HG02678 (cell line): ENCODE data around the gene EMP1.

Experiments
- ATAC-seq: cut with Tn5 transposase; IDR thresholded peaks from one replicate; pipeline ENCODE4 v1.9.1; 2021; ENCODE audit warnings: mild to moderate bottlenecking, moderate library complexity; ENCODE audit not compliant: unreplicated experiment

EMP1 gene

DNA sequence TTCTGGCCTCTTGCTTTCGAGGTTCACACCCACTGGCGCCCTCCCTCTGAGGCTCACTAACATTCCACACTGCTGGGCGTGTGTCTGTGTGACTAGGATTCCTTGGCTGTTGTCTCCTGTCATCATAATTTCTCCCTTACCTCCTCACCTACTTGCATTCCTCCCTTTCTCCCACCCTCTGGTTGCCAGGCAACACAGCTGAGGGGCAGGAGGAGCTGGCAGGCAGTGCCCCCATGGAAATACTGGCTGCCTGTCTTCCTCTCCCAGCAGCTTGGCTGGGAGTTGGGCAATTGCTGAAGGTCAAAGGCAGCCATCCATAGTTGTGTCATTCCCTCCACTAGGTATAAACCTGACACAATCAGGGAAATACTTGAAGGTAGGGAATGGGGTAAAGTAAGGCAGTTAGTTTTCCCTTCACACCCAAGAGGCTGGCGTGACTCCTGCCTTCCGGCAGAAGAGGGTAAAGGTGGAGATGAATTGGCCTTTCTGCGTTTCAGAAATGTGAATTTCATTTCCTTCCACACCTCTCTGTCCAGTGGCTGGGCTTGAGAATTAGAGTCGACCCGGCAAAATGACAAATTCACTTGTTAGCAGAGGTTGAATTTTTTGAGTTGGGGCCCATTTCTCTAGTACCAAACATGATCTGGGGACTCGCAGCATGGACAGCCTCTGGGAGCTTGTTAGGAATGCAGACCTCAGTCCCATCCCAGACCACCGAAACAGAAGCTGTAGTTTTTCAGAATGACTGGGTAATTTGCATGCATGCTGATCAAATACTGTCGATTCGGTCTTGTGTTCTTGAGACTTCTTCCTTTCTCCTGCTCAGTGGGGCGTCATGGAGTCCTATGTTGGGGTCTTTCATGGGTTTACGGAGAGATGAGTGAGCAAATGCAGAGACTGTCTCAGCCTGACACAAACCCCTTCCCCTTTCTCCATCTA is 24.3 kb upstream of the EMP1 start:
- ATAC-seq = no peak

DNA sequence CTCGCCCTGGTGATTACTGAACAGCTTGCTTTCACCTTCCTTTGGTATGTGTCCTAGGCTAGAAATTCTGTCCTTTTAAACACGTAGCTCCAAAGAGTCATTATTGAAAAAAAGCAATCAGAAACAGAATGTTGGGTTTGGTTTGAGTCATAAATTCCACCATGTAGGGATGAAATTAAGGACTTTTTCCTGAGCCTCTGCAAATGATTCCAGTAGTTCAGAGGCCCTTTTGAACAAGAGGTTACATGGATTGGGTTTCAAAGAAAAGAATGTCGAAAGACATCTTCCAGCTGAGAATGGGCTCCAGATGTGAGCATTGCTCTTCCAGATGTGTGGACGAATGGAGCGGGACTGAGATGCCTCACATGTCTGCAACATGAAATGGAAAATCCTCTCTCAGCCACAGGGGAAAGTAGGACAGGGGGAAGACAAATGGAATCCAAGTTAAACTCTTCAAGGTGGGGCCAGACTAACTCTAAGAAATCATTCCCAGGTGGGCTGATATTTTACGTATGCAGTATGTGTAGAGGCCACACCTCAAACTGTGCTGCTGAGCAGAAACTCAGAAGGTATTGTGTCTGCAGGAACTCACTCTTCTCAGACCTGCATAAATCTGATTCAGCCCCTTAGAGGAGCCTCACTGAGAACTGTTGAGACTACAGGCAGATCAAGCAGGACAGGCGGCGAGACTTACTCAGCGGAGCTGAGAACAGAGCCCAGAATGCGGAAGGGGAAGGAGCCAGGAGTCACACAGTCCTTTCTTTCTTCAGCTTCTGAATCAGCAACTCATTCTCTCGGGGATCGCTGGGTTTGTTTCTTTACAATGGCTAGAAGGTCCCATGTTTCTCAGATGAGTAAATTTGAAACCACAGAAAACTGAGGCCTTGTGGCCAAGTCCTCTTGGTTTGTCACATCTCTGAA is 23.3 kb upstream of the EMP1 start:
- peak; percentile 93 for ATAC-seq

DNA sequence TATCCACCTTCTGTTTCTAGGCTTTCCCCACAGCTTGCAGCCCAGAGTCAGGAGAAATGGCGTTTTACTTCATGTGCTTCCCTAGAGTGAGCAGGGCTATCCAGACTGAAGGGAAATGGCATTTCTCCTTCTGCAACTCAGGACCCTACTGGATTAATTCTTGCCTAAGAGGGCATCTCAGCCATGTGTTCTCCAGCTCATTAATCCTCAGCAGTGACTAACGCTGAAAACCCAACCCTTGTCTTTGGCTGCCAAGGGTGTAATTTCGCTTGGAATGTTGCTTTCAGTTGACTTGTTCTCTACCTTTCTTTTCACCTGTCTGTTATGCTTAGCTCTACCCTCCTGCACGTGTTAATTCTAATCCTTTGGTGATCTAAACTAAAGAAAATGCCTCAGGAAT is 21.0 kb upstream of the EMP1 start:
- no peak for ATAC-seq

- ATAC-seq = no peak
Measured at GRCh38 chr12:13176256-13176655, 20.3 kb upstream of the EMP1 start.

- no peak for ATAC-seq
Measured at GRCh38 chr12:13177373-13177772, 19.2 kb upstream of the EMP1 start.

GRCh38 chr12:13177906-13178305 is 18.6 kb upstream of the EMP1 start:
- ATAC-seq = no peak

GRCh38 chr12:13178568-13179210 is 17.8 kb upstream of the EMP1 start:
- no peak for ATAC-seq

- ATAC-seq = peak; percentile 76
Measured at GRCh38 chr12:13179211-13180074, 17.1 kb upstream of the EMP1 start.

- no peak for ATAC-seq
Measured at GRCh38 chr12:13181375-13182070, 15.0 kb upstream of the EMP1 start.

GRCh38 chr12:13182881-13183280 is 13.6 kb upstream of the EMP1 start:
- no peak for ATAC-seq

DNA sequence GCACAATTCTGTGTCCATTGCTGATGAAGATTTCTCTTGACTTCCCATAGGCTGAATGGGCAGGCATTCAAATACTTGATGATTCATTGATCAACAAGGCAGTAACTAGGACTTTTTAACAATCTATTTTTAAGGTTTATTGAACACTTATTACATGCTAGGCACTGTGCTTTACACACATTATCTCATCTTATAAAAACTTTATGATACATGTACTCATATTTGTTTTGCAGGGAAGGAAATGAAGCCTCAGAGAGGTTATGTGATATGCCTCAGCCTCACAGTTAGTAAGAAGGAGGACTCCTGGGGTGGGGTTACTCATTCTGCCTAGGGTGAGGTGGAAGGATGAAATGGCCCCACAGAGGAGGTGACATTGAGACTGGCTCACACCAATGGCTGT is 12.9 kb upstream of the EMP1 start:
- no peak for ATAC-seq

DNA sequence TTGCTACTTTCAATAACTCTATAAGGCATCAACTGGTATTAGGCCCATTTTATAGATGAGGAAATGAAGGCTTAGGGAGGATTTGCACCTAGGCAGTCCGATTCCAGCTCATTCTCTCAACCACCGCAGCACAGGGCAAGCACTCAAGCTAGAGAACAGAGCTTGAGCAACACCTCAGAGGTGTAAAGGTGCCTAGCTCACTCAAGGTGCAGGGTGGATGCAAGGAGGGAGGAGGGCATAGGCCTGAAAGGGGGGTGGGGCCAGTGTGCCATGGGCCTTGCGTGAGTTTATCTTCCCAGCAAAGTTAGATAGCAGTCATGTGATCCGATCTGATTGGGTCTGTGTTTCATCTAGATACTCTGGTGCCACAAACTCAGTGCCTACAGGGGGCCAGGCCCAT is 10.2 kb upstream of the EMP1 start:
- ATAC-seq = no peak

- no peak for ATAC-seq
Measured at GRCh38 chr12:13187399-13187798, 9.1 kb upstream of the EMP1 start.

DNA sequence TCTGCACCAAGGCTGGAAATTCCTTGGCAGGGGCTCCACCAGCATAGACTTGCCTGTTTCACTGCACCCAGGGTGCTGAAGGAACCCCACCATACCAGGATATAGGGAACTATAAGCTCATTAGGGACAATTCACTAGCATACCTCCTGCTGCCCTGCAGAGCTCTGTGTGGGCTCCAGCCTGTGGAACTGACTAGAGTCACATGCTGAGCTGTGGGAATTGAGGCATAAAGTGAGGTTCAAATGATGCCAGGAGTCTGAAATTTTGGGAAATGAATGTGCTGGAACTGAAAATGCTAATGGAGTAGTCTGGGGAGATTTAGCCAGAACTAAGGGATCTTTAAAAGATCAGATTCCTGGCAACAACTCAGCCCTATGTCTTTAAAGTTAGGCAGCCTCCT is 7.3 kb upstream of the EMP1 start:
- no peak for ATAC-seq

- no peak for ATAC-seq
Measured at GRCh38 chr12:13190275-13190674, 6.3 kb upstream of the EMP1 start.

- no peak for ATAC-seq
Measured at GRCh38 chr12:13192719-13193118, 3.8 kb upstream of the EMP1 start.

DNA sequence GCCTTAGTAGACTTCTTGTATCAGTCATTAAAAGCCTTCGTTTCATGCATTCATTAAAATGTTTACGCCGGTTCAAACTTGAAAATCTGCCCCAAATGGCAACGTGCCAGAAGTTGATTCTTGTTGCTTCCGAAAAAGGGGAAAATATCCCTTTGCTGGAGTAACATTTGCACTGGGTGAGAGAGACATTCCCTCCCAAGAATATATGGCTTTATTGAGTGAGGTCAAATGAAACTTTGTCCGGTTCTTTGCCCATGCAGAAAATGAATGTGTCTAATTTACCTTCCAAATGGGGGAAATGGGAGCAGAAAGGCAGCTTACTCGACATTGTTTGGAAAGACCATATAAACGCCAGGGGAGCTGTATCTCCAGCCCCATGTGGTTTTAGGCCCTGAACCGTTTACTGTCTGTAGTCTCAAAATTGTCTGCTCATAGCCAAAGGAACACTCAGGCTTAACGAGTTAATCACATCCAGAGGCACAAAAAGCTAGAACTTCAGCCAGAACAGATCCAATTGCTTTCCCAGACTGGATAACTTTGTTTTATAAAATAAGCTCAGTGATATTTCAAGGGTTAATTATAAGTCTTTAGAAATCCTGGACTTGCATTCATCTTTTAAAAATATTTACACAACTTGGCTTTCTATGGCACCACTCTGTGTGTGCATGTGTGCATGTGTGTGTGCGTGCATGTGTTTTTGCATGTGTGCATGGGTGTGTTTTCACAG is 2.9 kb upstream of the EMP1 start:
- no peak for ATAC-seq

- no peak for ATAC-seq
Measured at GRCh38 chr12:13194401-13195110, 2.0 kb upstream of the EMP1 start.
